Measurements from ENCODE around the gene TBL1Y.

GRCh38 chrY:7040662-7041061, 130.2 kb downstream of the TBL1Y start:
- TF ChIP-seq, protein P1, sequence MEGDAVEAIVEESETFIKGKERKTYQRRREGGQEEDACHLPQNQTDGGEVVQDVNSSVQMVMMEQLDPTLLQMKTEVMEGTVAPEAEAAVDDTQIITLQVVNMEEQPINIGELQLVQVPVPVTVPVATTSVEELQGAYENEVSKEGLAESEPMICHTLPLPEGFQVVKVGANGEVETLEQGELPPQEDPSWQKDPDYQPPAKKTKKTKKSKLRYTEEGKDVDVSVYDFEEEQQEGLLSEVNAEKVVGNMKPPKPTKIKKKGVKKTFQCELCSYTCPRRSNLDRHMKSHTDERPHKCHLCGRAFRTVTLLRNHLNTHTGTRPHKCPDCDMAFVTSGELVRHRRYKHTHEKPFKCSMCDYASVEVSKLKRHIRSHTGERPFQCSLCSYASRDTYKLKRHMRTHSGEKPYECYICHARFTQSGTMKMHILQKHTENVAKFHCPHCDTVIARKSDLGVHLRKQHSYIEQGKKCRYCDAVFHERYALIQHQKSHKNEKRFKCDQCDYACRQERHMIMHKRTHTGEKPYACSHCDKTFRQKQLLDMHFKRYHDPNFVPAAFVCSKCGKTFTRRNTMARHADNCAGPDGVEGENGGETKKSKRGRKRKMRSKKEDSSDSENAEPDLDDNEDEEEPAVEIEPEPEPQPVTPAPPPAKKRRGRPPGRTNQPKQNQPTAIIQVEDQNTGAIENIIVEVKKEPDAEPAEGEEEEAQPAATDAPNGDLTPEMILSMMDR (IDR thresholded peaks at IDR 0.05) = no peak
- TF ChIP-seq EZH2 (IDR thresholded peaks at IDR 0.05; ENCODE audit: borderline replicate concordance, insufficient read depth, low read depth, low read length, poor library complexity, severe bottlenecking) = no peak
